DMS 273 (cell line): Measurements from ENCODE around the gene ZNF618.
A peak's percentile ranks its signal among the peaks of the same experiment; 100 is the strongest.
"Not testable (repeated sequence)": the region's sequence is repeated elsewhere in the genome, so short reads cannot be mapped to it uniquely, and the experiment has no call there.

Experiments used
- DNase-seq: peaks from one replicate; lab custom pipeline; 2025; ENCODE audit not compliant: unreplicated experiment; lab: John Stamatoyannopoulos, UW

The ZNF618 gene

DNA sequence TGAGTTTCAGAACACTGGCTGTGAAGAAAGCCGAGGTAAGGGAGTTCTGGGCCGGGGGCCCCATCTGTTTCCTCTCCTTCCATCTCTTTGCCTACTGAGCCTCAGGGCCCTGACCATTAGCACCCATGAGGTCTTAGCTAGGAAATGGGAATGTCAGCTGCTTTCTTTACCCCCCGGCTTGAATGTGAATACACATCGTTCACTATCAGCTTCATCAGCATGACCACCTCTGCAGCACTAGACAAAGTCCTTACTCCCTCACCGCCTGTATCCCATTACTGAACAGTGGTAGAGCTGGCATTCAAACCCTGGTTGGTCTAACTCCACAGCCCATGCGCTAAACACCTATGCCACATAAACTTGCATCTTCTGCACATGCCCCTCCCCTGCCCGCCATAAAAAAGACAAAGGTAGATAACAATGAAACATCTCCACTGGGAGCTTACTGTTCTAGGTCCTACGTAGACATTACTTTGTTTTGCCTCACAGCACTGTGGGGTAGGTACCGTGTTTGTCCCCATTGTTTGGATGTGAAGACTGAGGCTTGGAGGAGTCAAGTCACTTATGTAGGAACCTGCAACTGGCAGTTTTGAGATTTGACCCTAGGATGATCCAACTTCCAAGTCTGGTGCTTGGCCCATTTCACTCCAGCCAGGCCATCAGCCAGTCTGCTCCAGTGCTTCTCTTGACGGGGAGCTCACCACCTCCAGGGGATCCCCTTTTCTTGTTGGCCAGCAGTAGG is 108.7 kb downstream of the ZNF618 start:
- no peak for DNase-seq

DNA sequence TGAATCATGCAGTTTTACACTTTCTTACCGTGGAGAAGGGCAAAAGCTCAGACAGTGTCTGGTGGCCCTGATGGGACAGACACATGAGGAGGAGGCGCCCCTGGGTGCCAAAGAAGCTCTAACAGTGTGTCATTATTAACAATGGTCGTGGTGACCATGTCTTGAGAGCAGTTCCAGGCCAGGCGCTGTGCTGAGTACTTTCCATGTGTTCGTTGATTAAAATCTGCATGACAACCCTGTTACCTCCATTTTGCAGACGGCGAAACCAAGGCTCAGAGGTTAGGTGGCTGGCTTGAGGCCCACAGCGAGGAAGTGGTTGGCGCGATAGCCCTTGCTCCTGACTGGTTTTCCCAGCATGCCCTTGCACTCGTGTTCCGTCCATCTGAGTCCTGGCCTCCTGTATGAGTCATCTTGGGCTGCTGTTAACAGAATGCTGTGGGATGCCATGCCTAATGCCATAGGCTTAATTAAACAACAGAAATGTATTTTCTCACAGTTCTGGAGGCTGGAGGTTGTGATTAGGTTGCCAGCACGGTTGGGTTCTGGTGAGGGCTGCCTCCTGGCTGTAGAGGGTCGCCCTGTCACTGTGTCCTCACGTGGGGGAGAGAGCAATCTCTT is 110.0 kb downstream of the ZNF618 start:
- no peak for DNase-seq

DNA sequence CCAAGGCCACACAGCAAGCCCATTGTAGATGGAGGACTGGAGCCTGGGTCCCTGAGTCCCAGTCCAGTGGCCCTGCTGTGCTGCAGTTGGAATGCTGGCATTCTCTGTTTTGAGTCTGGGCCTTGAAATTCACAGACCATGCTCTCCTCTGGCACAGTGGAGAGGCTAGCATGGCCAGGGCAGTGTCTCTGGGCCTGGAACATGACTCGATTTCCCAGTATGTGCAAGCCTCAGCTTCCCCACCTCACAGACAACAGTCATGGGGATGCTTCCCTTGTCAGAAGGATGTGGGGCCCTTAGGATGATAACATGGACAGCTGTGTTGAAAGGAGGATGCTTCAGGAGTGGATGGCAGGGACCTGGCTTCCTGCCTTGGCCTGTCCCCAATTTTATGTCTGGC is 110.8 kb downstream of the ZNF618 start:
- DNase-seq, result no peak

DNA sequence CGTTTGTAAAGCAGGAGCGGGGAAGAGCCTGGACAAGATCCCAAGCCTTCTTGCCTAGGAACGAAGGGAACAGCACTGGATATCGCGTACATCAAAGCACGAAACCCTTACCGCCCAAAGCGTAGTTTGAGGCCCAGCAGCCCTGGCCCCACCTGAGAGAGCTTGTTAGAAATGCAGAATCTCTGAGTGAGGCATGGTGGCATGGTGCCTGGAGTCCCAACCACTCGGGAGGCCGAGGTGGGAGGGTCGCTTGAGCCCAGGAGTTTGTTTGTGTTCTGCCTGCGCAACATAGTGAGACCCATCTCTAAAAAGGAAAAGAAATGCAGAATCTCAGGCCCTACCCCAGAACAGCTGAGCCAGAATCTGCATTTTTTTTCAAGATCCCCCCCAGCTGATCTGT is 111.4 kb downstream of the ZNF618 start:
- DNase-seq, result no peak

- DNase-seq, result no peak
Measured at GRCh38 chr9:113988385-113989016, 112.4 kb downstream of the ZNF618 start.

DNA sequence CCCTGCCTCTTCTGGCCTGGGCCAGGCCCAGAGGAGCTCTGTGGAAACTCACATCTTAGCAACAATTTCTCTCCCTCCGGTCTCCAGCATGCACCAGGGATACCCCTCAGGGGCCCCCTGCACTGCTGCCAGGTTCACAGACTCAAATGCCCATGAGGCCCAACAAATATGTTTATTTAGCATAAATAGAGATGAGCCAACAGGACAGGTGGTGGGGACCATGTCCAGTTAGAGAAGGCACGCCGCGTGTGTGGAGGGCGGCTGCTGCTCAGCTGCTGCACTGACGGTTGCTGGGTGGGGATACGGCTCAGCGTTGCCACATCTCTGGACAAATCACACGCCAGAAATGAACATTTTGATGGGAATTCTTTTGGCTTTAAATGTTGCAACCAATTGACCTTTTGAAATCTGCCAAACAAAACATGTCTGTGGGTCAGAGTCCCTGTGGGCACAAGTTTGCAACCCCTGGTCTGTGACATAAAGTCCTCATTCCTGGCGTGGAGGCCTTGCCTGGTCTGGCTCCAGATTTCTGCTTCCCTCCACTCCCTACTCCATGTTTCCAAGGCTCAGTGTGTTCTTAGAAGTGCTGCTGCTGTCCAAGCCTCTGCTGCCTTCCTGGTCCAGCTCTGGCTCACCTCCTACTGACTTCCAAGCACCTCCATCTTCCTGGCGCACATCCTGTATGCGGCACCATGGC is 113.1 kb downstream of the ZNF618 start:
- DNase-seq, result peak; percentile 50

DNA sequence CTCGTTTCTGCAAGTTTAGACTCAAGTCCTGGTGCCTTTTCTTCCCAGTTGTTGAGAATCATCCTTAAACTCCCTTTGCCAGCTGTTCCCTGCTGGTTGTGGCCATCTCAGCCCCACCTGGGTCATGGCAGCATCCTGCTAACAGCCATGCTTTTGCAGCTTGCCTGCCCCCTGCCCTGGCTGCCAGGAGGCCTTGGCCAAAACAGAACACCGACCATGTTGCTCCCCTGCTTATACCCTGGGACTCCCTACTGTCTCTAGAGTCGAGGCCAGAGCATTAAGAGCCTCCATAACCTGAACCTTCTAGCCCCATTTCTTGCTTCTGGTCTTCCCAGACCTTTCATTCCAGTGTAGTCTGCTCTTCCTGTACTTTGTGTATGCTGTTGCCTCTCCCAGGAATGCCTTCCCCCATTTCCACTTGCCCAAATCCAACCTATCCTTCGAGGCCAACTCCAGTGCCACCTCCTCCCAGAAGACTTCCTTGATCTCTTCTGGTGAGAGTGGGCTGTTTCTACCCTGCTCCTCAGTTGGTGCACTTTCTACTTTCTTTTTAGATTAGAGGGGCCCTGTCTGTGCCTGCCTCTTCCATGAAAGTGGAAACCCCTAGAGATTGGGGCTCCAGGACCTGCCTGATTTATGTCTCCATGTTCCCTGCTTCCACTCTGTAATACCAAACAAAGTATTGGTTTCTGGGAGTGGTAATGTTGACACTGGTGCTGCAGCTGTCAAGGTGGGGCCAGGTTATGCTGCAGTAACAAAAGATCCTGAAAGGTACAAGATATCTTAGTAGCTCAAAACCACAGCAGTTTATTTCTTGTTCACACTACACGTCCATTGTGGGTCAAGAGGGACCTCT is 113.8 kb downstream of the ZNF618 start:
- no peak for DNase-seq

DNA sequence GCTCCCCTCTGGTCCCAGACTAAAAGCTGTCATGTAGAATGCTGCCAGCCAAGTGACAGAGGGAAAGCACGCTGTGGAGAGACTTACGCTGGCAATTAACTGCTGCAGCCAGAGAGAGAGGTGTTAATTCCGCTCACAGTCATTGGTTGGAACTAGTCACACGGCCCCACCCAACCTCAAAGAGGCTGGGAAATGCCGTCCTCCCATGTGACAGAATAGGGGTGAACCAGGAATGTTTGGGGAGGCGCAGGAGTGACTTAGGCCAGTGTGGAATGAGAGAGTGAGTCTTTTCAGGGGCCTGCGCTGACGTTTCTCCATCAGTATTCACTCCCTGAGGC is 114.4 kb downstream of the ZNF618 start:
- no peak for DNase-seq

DNA sequence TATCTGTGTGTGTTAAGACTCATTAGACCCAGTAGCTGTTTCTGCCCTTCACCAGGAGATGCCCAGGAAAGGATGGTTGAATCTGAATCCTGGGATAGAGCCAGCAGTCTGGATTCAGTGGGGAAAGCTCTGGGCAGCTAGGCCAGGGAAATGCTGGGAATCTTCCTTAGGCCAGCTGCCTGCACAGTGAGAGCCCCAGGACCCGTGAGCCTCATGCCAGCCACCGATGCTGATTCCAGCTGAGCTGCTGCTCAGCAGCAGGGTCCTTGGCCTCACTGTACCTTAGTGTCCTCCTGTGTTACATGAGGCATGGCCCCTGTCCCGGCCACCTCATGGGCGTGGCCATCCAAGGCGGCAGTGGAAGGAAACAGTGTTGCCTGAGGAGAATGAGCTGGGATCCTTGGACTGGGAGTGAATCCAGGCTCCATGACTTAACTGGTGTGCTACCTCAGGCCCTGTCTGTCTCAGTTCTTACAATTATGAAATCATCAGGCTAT is 114.9 kb downstream of the ZNF618 start:
- no peak for DNase-seq

GRCh38 chr9:113991714-113992113 is 115.6 kb downstream of the ZNF618 start:
- DNase-seq, result no peak

DNA sequence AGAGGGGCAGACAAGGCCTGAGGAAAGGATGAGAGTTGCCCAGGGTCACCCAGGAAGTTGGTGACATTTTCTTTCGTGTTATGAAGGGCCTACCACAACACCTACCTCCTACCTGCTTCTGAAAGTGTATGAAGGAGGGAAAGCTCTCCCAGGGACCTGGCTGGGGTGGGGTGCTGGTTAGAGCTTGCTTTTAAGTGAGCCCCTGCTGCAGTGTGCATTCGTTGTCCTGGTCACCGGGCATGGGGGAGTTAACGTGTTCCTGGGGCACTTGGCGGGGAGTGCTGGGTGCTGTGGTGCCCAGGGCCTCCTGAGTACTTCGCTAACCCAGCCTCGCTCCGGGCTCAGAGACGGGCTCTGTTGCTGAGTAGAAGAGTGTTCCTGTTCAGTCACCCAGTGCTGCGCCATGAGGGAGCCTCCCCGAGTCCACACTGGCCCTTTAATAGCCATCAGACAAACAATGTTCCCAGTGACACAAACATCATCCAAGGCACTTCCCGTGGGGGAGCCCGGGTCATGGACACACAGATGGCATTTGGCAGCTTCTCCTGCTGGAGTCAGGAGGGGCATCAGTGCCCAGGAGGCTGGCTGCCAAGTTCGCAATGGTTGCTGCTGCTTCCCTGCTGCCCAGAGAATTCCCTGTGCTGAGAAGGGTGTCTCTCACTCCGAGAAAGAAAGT is 116.3 kb downstream of the ZNF618 start:
- DNase-seq, result peak; percentile 65

- DNase-seq, result no peak
Measured at GRCh38 chr9:113992994-113993393, 116.9 kb downstream of the ZNF618 start.

DNA sequence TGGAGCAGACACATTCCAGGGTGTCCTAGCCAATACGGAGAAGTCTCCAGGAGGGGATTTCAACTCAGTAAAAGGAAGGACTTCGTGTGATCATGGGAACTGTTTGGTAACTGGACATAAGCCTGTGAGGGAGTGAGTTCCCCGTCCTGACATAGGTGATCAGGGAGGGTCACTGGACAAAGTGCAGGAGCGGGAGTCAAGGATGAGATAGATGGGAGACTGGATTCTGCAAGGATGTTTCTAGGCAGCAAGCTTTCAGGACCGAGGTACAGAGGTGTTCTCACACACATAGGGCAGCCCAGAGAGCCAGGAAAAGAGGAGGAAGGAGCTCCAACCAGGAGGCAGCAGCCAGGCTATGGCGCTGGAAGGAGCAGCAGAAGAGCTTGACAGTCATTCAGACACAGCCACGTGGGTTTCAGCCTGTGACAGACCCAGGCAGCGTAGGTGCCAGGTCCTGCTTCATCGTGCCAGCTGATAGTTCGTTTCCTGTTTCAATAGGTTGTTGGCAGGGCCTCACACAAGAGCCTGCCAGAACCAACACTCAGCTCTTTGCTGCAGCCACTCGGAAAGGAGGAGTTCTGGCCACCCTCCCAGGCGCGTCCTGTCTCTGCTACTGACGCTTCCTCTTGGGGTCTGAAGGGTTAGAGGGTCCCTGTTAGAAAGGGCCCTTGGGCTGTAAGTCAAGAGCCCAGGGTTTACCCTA is 117.9 kb downstream of the ZNF618 start:
- DNase-seq, result peak; percentile 66

- DNase-seq, result no peak
Measured at GRCh38 chr9:113995401-113995800, 119.3 kb downstream of the ZNF618 start.

DNA sequence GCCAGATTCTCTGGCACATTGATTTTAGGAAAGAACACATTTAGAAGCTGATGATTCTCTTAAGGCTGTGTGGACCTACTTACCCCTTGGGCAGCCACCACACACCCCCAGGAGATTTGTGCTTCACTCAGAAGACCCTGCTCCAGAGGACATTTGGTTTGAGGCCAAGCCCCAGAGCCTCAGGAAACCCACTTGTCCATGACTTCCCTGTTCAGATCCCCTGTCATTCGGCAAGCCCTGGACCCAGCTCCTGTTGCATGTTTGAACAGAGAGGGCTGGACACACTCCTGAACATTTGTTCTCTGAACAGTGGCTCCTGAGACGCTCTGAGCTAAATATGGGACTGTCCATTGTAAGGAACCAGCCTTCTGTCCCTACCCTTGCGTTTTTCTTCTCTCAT is 119.9 kb downstream of the ZNF618 start:
- DNase-seq, result no peak

DNA sequence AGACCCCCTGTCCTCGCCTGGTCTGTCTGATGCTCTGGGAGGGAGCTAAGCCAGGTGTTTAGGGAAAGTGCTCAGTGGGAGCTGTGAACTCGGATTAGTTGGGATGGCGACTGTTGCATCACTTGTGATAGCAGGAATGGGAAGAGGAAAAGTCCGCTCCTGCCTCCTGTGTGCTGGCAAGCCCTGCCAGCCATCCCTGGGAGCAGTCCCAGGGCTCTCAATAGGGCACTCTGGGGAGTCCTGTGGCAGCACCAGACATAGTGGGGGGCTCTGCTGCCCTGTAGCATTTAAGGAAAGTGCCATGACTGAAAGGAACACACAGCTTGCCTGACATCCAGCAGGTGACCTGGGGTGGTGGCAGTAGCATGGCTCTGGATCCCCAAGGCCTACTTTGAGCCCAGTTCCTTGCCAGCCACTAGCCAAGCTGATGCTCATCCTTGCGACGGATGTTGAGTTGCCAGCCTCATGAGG is 120.5 kb downstream of the ZNF618 start:
- no peak for DNase-seq

GRCh38 chr9:113997064-113997463 is 121.0 kb downstream of the ZNF618 start:
- DNase-seq, result not testable (repeated sequence)

DNA sequence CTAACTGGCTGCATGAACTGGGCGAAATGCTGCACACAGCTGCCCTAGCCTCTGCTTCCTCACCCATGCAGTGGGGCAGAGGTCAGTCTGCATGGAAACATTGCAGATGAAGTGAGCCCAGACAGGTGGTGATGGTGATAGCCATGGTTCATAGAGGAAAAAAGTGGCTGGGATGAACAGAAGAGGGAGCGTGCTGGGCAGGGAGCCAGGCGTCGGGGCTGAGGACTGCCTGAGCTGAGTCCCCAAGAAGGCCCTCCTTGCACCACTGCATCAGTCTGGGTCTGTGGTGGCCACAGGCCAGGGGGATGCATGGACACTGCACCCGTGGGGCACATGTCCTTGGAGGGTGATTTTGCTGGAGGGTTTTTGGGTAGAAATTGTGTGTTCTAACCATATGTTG is 121.5 kb downstream of the ZNF618 start:
- DNase-seq, result peak; percentile 15

DNA sequence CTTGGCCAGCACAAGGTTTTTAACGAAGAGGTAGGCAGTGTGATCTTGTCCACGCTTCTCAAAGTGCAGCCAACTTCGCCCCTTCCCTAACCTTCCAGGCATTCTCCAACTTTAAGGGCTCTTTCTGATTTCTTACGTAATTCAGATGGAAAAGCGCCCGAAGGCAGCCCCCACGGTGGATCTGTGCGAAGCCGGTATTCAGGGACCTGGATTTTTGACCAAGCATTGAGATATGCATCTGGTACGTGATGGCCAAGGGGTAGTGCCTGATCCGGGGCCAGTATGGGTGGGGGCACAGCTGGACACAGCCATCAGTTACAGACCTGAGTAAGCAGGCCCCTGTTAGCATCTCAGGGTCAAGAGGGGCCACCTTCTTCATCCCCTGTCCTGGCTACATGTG is 122.0 kb downstream of the ZNF618 start:
- DNase-seq, result no peak
